Measurements from ENCODE around the gene TIRAP.
"Not testable (repeated sequence)": the region's sequence is repeated elsewhere in the genome, so short reads cannot be mapped to it uniquely, and the experiment has no call there.

Gene TIRAP

GRCh38 chr11:126282736-126283591, at the start of gene TIRAP:
Gene TIRAP (plus strand): TSS chr11:126283093. CDS start chr11:126290895, 7,802 bp downstream.
- no peak for DNase-seq (ENCODE audit: low spot score)

DNA sequence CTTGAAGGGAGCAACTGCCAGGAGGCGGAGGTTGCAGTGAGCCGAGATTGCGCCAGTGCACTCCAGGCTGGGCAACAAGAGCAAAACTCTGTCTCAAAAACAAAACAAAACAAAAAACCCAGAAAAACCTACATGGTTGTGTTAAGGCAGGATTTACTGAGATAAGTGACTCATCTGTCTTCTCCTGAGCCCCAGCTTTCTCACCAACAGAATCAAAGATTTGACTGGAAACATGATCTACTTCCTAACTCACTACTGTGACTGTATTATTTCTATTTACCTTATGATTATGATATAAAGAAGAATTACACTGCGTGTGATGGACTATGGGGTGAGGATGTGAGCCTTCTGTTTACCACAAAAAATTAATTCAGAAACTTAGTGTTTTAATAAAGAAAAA, 49.5 kb upstream of the TIRAP start:
- DNase-seq (ENCODE audit: low spot score): no peak

- DNase-seq (ENCODE audit: low spot score): no peak
Observed at GRCh38 chr11:126246636-126247035, 36.3 kb upstream of the TIRAP start.

DNA sequence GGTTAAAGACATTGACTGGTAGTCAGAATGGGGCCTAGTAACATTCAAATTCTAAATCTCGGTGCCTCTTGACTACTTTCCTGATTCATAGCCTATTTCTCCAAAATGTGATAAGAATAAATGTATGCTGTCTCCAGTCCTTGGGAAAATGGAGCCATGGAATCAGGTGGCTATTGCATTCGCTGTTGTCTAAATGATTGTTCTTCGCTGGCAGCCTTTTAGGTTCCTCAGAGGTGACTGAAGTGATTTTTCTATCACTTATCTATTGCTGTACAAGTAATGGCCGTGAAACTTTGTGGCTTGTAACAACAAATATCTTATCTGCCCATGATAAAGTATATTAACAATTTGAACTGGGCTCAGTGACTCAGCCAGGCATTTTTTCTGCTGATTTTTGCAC, 29.6 kb upstream of the TIRAP start:
- no peak for DNase-seq (ENCODE audit: low spot score)

- DNase-seq (ENCODE audit: low spot score): no peak
Observed at GRCh38 chr11:126254819-126255218, 28.1 kb upstream of the TIRAP start.

- not testable (repeated sequence) for DNase-seq (ENCODE audit: low spot score)
Observed at GRCh38 chr11:126255507-126255906, 27.4 kb upstream of the TIRAP start.

DNA sequence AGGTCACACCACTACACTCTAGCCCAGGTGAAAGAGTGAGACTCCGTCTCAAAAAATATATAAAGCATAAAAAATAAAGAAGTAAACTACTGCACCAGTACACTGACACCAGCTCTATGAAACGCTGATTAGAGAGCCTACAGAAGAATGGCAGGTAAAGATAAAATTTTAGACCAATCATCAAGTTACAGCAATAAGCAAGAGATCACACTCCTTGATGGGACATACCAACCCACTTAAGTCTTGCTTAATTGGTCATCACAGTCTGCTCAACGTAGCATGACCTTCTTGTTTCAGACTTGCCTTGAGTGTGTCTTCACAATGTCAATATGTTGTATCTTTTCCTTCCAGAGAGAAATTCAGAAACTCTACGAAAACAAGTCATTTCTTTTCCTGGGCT, 26.7 kb upstream of the TIRAP start:
- no peak for DNase-seq (ENCODE audit: low spot score)

- DNase-seq (ENCODE audit: low spot score): no peak
Observed at GRCh38 chr11:126257144-126257543, 25.7 kb upstream of the TIRAP start.

GRCh38 chr11:126257764-126258163, 25.1 kb upstream of the TIRAP start:
- DNase-seq (ENCODE audit: low spot score): no peak

DNA sequence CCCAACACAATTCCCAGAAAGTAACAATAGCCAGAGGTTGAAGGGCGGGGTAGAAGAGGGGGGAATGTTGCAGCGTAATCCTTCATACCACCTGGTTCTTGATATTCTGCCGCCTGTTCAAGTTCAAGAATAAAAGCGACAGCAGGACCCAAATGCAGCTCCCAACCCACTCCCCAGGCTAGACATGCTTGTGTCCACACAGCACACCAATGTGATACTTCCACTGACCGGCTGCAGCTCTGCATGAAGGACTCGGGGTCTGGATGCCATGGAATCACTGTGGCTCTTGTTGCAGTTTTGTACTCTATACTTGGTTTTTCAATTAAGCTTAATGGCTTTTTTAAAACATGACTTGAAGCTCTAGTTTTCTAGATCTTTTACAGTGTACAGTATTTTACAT, 20.7 kb upstream of the TIRAP start:
- DNase-seq (ENCODE audit: low spot score): no peak

DNA sequence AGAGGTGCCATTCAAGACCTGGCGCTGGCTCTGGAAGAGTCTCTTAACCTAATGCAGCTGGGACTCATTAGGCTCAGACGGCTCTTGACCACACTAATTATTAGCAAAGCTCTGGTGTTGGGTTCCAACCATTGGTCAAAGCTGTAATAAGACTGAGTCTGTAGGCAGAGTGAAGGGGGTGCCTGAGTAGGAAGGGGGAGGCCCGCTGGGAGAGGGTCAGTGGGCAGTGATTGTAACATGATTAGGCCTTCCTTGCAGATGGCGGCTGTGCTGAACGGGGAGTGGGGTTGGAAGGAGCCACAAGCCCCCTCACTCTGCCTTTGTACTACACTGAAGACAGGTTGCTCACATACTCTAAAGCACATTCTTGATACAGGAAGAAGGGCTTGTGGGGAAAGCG, 19.4 kb upstream of the TIRAP start:
- DNase-seq (ENCODE audit: low spot score): no peak

DNA sequence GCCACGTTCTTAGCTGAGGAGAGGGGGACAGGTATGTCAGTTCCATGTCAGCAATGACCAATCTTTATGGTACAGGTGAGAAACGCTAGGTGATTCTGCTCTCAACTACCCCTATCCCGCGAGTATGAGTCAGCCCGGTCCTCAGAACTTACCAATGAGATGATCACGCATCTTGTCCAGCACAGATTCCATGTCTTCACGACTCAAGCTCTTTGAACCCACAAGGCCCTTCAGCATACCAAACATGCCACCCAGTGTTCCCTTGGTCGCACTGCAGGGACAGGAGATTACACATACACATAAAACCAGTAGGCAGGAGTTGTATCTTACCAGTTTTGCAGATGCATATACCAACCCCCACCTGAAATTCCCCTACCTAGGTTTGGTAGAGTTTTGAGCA, 17.1 kb upstream of the TIRAP start:
- DNase-seq (ENCODE audit: low spot score): no peak

DNA sequence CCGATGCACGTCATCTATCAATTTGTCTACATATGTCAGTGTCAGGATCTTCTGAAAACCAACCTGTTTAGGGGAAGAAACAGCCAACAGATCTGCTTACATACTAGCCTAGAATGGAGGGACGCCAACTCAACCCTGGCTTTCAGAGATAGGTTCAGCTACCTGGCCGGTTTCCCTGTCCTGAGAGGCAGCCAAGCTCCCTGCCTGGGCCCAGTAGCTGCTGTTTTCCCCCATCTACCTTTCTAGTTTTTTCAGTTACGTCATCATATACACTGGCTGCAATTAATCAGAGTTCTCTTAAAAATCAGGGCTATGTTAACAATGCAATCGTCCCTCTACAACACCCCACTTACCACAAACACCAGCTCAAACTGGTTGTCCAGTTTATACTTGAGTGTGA, 15.2 kb upstream of the TIRAP start:
- DNase-seq (ENCODE audit: low spot score): no peak

GRCh38 chr11:126268361-126268707, 14.6 kb upstream of the TIRAP start:
- no peak for DNase-seq (ENCODE audit: low spot score)

GRCh38 chr11:126268708-126269579, 13.9 kb upstream of the TIRAP start, which contains the start of the genes FOXRED1 and SRPRA:
Gene FOXRED1 (plus strand): TSS chr11:126269154. CDS start chr11:126269207, 53 bp downstream.
Gene SRPRA (minus strand): TSS chr11:126268895. CDS start chr11:126268804, 91 bp downstream.
- peak; percentile 99 for DNase-seq (ENCODE audit: low spot score)

GRCh38 chr11:126277322-126277721, 5.6 kb upstream of the TIRAP start:
- no peak for DNase-seq (ENCODE audit: low spot score)

DNA sequence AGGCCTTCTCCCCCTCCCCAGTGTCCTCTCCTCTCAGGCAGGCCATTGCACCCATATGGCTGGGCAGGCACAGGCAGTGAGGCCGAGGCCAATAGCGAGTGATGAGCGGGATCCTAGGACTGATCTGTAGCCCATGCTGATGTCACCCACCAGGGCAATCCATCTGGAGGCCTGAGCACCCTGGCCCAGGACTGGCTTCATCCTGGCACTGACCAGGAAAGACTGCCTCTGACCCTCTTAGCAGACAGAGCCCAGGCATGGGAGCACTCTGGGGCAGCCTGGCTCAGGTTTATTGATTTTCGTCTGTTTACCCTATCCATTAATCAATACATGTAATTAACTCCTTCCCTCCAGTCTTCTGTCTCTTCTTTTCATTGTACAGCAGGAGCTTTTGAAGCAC, 5.1 kb upstream of the TIRAP start:
- no peak for DNase-seq (ENCODE audit: low spot score)

DNA sequence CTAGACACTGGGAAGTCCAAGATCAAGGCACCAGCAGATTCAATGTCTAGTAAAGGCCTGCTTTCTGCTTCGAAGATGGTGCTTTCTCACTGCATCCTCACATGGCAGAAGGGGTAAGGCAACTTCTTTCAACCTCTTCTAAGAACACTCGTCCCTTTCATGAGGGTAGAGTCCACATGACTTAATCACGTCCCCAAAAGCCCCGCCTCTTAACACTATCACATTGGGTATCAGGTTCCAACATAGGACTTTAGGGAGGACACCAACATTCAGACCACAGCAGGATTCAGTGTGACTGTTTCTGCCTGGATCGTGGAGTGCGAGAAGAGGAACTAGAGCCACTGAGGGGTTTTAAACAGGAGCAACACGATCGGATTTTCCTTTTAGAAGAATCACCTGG, 3.7 kb upstream of the TIRAP start:
- no peak for DNase-seq (ENCODE audit: low spot score)

DNA sequence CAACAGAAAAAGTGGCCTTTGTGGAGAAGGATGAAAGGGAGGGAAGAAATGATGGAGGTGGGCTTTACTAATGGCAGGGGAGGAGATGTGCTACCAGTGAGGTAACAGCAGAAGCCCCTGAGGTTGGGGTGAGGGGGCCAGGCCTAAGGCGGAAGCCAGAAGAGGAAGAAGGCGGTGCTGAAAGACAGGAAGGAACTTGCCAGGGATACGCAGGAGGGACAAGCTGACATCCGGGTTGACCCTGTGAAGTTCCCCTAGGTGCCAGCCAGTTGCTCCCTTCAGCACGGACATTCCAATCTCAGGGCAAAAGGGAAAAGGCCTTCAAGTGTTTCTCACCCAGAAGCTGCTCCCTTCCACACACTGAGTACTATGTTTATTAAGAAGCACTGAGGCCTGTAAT, 2.3 kb upstream of the TIRAP start:
- DNase-seq (ENCODE audit: low spot score): no peak

DNA sequence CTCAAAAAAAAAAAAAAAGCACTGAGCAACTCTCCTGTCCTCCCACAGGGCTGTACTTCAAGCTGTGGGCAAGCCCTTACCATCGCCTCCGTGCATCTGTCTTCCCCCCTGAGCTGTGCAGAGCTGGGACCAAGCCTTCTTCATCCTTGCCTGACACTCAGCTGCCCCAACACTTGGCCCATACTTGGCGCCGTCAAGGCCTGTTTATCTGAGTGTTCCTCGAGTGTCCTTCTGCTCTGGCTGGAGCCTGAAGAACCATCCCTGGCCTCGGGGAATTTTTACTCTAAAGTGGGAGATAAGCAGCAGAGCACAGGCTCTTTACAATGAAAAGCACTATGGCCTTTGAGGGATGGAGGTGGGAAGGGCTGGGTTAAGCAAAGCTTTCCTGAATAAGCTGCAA, 1.6 kb upstream of the TIRAP start:
- DNase-seq (ENCODE audit: low spot score): no peak

DNA sequence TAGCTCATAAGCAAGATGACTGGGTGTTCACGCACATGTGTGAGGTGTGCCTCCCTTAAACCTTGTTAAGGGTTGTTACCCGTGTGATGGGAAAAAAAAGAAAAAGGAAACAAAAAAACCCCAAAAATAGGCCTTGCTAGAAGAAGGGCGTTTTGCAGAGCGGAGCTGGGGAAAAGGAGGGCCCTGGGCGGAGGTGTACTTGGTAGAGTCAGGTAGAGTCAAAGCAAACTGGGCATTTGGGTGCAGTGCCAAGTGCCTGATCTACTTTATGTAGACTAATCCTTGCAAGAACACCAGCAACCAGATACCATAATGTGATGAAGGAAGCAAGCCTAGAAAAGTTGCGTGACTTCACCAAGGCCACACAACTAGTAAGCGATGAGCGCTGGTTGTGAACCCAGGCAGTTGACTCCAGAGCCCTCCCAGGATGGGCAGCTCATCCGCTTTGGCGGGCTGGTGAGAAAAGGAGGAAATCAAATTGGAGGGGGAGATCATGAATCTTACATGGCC, 1.2 kb upstream of the TIRAP start:
- no peak for DNase-seq (ENCODE audit: low spot score)

- DNase-seq (ENCODE audit: low spot score): no peak
Observed at GRCh38 chr11:126282361-126282735, 545 bp upstream of the TIRAP start.

DNA sequence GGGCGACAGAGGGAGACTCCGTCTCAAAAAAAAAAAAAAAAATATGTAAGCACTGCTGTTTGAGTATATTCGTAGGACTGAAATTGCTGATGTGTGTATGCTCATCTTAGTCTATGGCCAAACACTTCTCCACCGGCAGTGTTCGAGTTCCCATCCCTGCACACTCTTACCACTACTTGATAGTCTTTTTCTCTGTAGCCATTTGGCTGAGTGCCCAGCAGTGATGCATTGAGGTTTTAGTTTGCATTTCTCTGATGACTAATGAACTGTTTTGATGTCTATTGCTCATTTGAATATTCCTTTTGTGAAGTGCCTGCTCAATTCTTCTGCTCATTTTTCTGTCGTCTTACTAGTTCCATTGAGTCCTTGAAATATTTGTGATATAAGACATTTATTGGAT, 1.9 kb downstream of the TIRAP start:
- DNase-seq (ENCODE audit: low spot score): peak; percentile 52

All from hematopoietic multipotent progenitor cell treated with erythropoietin and hydrocortisone succinate and interleukin-3 and kit ligand, for 15 days (in vitro differentiated cells).